ENCODE measurements around the gene USP10. TPM values are rescaled to one million over a fixed set of nuclear protein-coding genes. Genes with fewer than 3 reads are reported as not detected.
A peak's percentile ranks its signal among the peaks of the same experiment; 100 is the strongest.
"Not testable (repeated sequence)": the region's sequence is repeated elsewhere in the genome, so short reads cannot be mapped to it uniquely, and the experiment has no call there.

Gene USP10
- total and polyA plus RNA-seq, 2 donors (not counting 1 experiment from before 2014, with no cell fraction given), result 48.9 to 134 TPM

- ATAC-seq (ENCODE audit: low read depth) (peak; percentile 68), DNase-seq (peak; percentile 68)
- peaks cover 58% of the 10 kb centered on the region for H3K4me1 Mint-ChIP-seq
- Histone ChIP-seq H3K36me3 (replicated peaks in 1 of 2; ENCODE audit: control extremely low read depth in 1 of 2, control insufficient read depth in 1 of 2, extremely low read depth in 1 of 2, insufficient read depth in 2 of 2, low read length in 1 of 2) (peaks cover 0 to 19% of the 10 kb centered on the region in 2 experiments), H3K9me3 (ENCODE audit: control extremely low read depth in 1 of 3, control insufficient read depth in 2 of 3, insufficient read depth in 1 of 3, low read length in 2 of 3) (no peaks in the 10 kb centered on the region), H3K9ac (ENCODE audit: low read length) (no peak overlapping the region), H2AFZ (ENCODE audit: insufficient read depth, low read depth, low read length, poor library complexity, severe bottlenecking) (no peak overlapping the region), H3K4me2 (replicated peaks; ENCODE audit: low read depth, low read length, poor library complexity, severe bottlenecking) (peak overlapping the region; percentile 51), H3K79me2 (ENCODE audit: control insufficient read depth, insufficient read depth, low read length) (peaks cover 97% of the 10 kb centered on the region), H4K20me1 (ENCODE audit: control insufficient read depth, insufficient read depth, low read length, poor library complexity, severe bottlenecking) (peaks cover 84% of the 10 kb centered on the region), H3K27ac (ENCODE audit: low read length in 2 of 2) (peak overlapping the region; percentile 25 to 53), H3K27me3 (replicated peaks in 1 of 4; ENCODE audit: control extremely low read depth in 1 of 4, control insufficient read depth in 3 of 4, insufficient read depth in 4 of 4, low read length in 3 of 4) (no peaks in the 10 kb centered on the region), H3K4me3 (ENCODE audit: control extremely low read depth in 1 of 5, extremely low read depth in 1 of 5, insufficient read depth in 1 of 5, low read depth in 2 of 5, low read length in 4 of 5) (no peak overlapping the region), H3K4me1 (ENCODE audit: control insufficient read depth in 2 of 2, insufficient read depth in 2 of 2, low read length in 2 of 2) (peaks cover 34 to 40% of the 10 kb centered on the region in 2 donors)
- no peaks in the 10 kb centered on the region for H3K27me3 Mint-ChIP-seq
- intact Hi-C loops (cut with micrococcal nuclease), result no loop called here
- no peaks in the 10 kb centered on the region for H3K9me3 Mint-ChIP-seq (ENCODE audit: insufficient read depth)
- CTCF ChIA-PET, result interaction anchor here (0.7 to 25.4 kb wide), 16 partner anchors 8 to 599 kb away, joined by 3 to 536 read pairs (median 9); partner anchors contain the start of gene COTL1
- H3K27ac Mint-ChIP-seq, result peak overlapping the region; percentile 77
- TF ChIP-seq, protein P1, sequence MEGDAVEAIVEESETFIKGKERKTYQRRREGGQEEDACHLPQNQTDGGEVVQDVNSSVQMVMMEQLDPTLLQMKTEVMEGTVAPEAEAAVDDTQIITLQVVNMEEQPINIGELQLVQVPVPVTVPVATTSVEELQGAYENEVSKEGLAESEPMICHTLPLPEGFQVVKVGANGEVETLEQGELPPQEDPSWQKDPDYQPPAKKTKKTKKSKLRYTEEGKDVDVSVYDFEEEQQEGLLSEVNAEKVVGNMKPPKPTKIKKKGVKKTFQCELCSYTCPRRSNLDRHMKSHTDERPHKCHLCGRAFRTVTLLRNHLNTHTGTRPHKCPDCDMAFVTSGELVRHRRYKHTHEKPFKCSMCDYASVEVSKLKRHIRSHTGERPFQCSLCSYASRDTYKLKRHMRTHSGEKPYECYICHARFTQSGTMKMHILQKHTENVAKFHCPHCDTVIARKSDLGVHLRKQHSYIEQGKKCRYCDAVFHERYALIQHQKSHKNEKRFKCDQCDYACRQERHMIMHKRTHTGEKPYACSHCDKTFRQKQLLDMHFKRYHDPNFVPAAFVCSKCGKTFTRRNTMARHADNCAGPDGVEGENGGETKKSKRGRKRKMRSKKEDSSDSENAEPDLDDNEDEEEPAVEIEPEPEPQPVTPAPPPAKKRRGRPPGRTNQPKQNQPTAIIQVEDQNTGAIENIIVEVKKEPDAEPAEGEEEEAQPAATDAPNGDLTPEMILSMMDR (IDR thresholded peaks at IDR 0.05), result no peak
- no peak for TF ChIP-seq EZH2 (IDR thresholded peaks at IDR 0.05; ENCODE audit: borderline replicate concordance, insufficient read depth, low read depth, low read length, poor library complexity, severe bottlenecking)
- peak overlapping the region; percentile 81 for H3K4me3 Mint-ChIP-seq
- POLR2A ChIA-PET, result interaction anchor here (0.7 to 1.3 kb wide), 4 partner anchors 21 to 206 kb away, joined by 3 to 8 read pairs (median 6); no protein-coding TSS in a partner anchor
- WGBS (ENCODE audit: insufficient coverage), result no CpG with 5 or more reads among the region's 9 CpGs
Observed at GRCh38 chr16:84730406-84731106, 30.8 kb downstream of the USP10 start.

GRCh38 chr16:84732332-84732673, 32.5 kb downstream of the USP10 start:
- peaks cover 45% of the 10 kb centered on the region for H3K4me1 Mint-ChIP-seq
- H3K9me3 Mint-ChIP-seq (ENCODE audit: insufficient read depth); H2AFZ ChIP-seq (ENCODE audit: insufficient read depth, low read depth, low read length, poor library complexity, severe bottlenecking); H3K4me2 ChIP-seq (replicated peaks; ENCODE audit: low read depth, low read length, poor library complexity, severe bottlenecking); H3K9me3 ChIP-seq (ENCODE audit: control extremely low read depth in 1 of 3, control insufficient read depth in 2 of 3, insufficient read depth in 1 of 3, low read length in 2 of 3); H3K4me3 ChIP-seq (ENCODE audit: control extremely low read depth in 1 of 5, extremely low read depth in 1 of 5, insufficient read depth in 1 of 5, low read depth in 2 of 5, low read length in 4 of 5); H3K4me3 Mint-ChIP-seq; H3K27ac ChIP-seq (ENCODE audit: low read length in 2 of 2); H3K27me3 ChIP-seq (replicated peaks in 1 of 4; ENCODE audit: control extremely low read depth in 1 of 4, control insufficient read depth in 3 of 4, insufficient read depth in 4 of 4, low read length in 3 of 4); intact Hi-C loops (cut with micrococcal nuclease); H3K27me3 Mint-ChIP-seq; ATAC-seq (ENCODE audit: low read depth); POLR2A ChIA-PET; H3K27ac Mint-ChIP-seq; DNase-seq; H3K9ac ChIP-seq (ENCODE audit: low read length): not testable (repeated sequence)
- CTCF ChIA-PET, result interaction anchor here (1.0 to 25.4 kb wide), 8 partner anchors 15 to 226 kb away, joined by 3 to 536 read pairs (median 7); partner anchors contain the start of gene COTL1
- Histone ChIP-seq H3K36me3 (replicated peaks in 1 of 2; ENCODE audit: control extremely low read depth in 1 of 2, control insufficient read depth in 1 of 2, extremely low read depth in 1 of 2, insufficient read depth in 2 of 2, low read length in 1 of 2) (peaks cover 0 to 19% of the 10 kb centered on the region in 2 experiments), H3K4me1 (ENCODE audit: control insufficient read depth in 2 of 2, insufficient read depth in 2 of 2, low read length in 2 of 2) (peaks cover 17 to 22% of the 10 kb centered on the region in 2 donors), H3K79me2 (ENCODE audit: control insufficient read depth, insufficient read depth, low read length) (peaks cover 97% of the 10 kb centered on the region), H4K20me1 (ENCODE audit: control insufficient read depth, insufficient read depth, low read length, poor library complexity, severe bottlenecking) (peaks cover 88% of the 10 kb centered on the region)
- WGBS (ENCODE audit: insufficient coverage), result 98% methylated on average over 11 of the region's 13 CpGs

Measured in B cell (primary cell).